HG03025 (cell line): ENCODE results near the gene FHL3.

Source experiments
- ATAC-seq: cut with Tn5 transposase; IDR thresholded peaks from one replicate; pipeline ENCODE4 v1.9.1; 2021; ENCODE audit warnings: mild to moderate bottlenecking, moderate library complexity; ENCODE audit not compliant: unreplicated experiment, low FRiP score

The FHL3 gene

DNA sequence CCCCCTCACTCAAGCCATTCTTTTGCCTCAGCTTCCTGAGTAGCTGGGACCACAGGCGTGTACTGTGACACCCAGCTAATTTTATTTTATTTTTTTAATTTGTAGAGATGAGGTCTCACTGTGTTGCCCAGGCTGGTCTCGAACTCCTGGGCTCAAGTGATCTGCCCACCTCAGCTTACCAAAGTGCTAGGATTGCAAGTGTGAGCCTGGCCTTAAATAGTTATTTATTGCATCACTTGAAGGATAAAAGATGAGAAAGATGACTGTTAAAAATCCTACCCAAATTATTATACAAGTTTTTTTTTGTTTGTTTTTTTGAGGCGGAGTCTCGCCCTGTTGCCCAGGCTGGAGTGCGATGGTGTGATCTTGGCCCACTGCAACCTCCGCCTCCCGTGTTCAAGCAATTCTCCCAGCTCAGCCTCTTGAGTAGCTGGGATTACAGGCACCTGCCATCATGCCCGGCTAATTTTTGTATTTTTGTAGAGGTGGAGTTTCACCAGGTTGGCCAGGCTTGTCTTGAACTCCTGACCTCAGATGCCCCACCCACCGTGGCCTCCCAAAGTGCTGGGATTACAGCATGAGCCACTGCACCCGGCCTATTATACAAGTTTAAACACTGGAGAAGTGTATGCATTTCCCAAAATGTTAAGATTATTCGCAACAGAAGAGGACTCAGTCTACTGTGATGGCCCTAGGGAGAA lies 9.6 kb upstream of the FHL3 start:
- no peak for ATAC-seq

DNA sequence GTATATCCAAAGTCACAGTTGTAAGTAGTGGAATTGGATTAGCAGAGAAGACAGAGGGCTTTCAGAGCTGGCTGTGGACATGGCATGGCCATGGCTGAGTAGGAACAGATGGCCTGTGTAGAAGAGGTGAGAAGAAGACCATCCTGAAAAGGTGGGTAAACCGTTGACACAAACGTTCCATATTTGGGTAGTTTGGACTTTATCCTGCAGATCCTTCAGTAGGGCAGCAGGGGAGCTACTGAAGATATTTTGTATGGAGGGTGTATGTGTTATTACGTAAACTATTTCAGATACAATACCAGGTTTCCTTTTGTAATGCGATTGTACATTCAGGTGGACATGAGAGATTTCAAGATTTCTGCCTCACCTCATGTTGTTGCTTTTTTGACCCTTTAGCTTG lies 8.9 kb upstream of the FHL3 start:
- no peak for ATAC-seq

DNA sequence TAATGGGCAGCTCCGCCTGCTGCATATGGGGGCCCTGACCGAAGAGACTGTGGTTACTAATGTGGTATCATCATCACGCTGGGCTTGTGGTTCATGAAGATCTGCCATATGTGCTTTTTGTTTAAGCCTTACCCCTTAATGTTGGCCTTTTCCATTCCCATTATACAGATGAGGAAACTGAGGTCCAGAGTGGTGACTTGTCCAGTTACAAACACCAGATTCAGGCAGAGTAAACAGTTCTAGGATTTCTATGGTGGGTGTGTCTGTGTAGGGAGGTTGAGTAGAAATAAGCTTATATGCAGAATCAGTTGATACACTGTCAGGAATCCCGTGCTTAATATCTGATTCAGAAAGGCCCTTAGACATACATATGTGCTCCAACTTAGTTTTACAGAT lies 7.9 kb upstream of the FHL3 start:
- ATAC-seq: no peak

DNA sequence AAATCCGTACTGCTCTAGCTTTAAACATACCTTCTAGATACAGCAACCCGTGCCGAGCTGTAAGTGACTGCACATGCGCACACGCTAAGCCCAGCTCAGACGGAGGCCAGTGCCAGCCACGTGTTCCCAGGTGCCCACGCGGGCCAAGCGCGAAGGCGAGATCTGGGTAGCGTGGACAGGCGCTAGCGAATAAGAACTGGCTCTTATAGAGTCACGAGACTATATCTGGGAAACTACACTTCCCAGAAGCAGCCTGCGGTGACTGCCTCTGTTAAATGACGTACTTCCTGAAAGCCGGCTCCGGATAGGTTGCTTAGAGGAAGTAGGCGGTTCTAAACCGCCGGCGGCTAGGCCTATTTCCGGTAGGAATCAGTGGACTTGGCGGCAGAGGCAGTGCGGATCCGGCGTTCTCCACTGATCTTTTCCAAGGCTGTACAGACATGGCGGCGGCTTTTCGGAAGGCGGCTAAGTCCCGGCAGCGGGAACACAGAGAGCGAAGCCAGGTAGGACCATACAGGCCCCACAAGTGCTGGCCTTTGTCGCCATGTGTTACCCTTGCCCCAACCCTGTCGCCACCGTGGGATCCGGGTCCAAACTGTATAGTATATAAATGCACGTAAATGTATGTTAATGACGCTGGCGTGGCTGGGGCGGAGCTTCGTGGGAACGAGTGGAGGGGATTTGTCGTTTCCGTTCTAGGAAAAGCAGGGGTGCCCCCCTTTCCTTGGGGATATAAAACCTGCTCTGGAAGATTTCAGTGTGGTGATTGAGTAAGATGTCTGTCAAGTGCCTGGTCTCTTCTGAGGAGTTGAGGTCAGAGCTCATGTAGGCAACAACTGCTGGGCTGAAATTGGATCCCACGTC lies 7.3 kb upstream of the FHL3 start, which contains the start of gene UTP11:
TSS of gene UTP11 (plus strand) at position 372 of the 864 bp plus-strand sequence. CDS start at position 441, 69 bp downstream.
- peak; percentile 95 for ATAC-seq

DNA sequence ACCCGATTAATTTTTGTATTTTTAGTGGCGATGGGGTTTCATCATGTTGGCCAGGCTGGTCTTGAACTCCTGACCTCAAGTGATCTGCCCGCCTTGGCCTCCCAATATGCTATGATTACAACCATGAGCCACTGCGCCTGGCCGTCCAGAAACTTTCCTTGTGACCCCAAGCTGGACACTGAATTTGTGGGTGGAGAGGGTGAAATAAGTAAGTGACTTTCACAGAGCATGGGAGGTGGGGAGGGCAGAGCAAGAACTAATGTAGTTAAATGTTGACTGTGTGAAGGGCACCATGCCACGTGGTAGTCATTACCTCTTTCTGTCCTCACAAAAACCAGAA lies 4.5 kb upstream of the FHL3 start:
- ATAC-seq: no peak

DNA sequence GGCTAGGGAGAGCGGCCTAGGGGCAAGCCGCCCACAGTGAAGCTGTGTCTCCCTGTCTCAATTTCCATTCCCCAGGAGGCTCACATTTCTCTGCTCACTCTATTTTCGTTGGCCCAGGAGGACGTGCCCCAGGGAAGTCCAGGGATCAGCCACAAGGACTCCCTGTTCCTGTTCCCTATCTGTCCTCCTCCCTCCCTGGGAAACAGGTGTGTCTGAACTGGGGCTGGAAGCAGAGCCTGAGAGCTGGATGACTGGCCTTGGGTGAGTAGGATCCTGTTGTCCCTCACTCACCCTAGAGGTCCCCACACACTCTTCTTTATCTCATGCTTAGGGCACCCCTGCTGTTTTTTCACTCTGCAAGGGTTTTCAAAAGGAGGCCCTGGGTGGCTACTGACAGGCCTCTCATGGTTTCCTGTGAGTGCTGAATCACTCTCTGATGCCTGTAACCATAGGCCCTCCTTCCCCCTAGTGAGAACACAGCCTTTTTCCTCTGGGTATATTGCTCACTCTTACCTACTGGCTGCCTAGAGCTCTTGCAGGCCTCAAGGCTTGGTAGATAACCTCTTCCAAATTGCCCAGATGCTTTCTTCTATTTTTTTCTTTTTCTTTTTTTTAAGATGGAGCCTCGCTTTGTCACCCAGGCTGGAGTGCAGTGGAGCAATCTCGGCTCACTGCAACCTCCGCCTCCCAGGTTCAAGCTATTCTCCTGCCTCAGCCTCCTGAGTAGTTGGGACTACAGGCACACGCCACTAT lies 4.0 kb upstream of the FHL3 start:
- ATAC-seq: no peak

DNA sequence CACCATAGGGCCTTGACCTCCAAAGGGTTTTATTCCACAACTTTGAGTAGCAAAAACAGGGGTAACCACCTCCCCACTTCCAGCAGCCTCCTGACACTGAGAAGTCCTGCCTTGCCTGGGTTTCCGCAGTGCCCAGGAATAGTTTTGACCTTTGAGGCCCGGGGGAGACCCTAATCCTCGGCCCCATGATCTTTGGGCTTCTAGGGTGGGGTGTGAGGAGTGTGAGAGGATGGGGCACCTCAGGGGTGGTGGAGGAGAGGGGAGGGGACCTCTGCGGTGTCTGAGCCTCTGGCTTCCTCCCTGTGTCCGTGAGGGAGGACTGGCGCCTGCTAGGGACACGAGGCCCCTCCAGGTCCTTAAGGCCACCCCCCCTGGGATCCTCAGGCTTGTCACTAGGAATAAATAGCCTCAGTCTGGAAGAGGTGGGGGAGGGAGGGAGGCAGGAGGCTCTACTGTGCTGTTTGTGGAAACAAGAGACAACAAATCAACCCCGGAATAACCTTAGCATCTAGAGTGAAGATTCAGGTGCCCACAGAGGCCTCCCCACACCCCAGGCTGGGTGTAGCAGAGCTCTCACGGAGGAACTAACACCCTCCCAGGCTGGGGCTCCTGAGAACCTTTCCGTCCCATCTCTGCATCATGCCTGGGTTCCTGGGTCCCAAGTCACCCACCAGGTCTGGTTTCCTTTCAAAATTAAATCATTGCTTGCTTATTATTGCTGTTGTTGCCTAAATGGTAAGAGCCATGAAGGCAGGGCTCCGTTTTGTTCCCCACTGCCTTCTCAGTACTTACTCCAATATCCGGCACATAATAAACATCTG lies 904 bp upstream of the FHL3 start:
- no peak for ATAC-seq

DNA sequence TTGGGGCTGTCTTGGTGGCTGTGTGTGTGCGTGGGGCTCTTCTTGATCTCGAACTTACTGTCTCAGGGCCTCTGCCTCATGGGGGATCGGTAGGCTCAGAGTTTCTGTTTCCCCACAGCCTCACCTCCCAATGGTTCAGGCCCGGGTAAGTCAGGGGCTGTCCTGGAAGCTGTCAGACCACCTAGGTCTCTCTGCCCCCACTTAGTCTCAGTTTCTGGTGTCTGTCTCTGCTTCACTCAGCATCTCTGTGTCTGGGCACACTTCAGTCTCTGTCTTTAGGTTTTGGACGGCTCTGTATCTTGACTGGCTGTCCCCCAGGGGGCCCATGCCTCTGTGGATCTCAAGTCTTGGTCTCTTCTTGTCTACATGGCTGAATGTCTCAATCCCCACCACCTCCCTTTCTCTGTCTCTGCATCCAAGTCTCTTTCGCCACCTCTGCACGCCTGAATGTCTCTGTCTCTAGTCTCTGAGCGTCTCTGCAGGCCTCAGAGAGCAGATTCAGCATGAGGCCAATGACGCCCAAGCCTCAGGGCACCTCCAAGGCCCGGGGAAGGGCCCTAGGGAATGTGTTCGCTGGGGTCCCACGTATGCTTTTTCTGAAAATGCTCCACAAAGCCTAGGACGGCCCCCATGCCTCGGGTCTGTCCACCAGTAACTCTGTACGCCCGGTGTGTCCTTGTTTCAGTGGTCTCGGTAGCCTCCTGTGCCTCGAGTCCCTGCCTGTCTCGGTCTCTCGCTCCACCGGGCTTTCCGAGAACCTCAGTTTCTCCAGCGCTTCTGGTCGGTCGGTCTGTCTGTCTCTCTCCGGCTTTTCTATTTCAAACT lies 818 bp downstream of the FHL3 start:
- no peak for ATAC-seq

DNA sequence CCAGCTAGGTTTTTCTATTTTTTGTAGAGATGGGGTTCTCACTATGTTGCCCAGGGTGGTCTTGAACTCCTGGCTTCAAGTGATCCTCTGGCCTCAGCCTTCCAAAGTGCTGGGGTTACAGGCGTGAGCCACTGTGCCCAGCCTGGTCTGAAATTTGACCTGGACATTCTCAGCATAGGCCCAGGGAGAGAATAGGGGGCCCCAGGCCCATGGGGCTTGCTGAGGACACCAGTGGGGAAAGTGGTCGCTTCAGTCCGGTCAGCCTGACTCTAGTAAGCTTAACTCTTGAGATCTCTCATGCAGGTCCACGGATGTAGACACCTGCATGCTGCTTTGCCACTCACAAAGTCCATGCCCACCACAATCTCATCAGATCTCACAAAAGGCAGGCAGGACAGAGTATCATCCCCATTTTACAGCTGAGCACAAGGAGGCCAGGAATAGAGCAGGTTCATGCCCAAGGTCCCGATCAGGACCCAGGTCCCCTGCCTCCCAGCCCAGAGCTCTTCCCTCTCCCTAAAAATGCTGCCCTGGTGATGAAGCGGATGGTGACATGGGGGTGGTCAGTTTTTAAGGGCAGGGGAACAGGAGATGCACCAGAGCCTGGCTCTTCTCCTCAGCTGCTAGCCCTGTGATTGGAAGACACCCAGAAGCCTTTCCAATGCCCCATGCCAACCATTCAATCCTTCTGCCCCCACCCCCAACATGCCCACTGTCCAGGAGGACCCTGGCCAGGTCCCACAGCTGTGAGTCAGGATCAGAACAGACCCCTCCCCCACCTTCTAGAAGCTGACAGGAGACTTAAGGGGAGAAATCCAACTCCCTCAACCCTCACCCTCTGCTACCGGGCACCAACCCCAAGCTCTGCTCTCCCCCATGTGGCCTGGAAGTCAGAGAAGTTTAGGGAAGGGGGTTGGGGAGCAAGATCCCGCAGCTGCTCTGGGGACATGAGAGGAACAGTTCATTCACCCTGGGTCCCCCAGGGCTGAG lies 1.8 kb downstream of the FHL3 start:
- no peak for ATAC-seq

DNA sequence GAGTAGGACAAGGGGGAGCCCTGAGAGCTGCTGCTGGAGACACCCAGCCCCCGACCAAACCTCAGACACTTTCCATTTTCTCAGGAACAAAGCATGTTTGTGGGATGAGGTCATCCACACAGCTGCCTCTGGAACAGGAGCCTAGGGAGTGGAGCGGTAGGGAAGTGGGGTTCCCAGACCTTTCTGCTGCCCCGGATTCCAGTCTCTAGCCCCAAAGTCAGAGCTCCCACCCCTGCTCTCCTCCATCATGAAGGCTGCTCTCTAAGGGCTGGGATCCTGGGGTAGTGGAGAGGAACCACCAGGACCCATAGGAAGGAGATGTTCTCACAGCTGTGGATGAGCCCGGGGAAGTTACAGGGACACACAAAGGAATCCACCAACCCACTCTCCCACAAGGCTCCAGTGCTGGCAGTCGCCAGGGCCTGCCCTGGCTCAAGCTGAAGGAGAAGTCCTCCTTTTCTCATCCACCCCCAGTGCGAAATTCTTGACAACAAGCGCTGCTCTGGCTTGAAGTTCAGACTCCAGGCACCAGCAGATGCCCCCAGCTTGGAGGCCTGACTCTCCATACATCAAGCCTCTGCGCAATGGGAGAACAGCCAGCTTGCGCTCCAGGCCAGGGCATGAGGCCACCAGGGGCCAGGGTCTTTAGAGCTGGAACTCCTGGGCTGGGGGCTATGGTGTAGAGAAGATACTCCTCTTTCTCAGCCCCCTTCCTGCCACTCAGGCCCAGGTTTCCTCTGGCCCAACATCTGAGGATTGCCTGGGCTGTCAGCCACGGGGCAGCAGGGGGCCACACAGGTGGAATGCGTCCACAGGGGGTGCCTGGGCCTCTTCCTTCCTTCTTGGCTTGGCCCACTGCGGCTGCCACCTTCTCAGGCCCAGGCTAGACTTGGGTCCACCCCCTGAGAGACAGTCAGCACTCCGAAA lies 4.5 kb downstream of the FHL3 start:
- ATAC-seq: no peak

DNA sequence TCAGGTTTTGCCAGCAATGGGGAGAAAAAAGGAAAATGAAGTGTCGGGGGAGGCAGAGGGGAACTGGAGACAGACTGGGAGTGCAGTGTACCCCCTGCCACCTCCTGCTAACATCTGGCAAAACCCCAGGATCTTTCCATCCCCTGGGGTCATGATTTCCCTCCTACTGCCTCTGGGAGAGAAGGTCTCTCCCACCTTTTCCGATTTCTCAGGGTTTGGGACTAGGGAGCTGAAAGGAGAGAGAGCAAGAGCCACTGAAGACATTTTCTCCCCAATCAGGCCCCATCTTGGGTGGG lies 5.1 kb downstream of the FHL3 start:
- ATAC-seq: no peak

DNA sequence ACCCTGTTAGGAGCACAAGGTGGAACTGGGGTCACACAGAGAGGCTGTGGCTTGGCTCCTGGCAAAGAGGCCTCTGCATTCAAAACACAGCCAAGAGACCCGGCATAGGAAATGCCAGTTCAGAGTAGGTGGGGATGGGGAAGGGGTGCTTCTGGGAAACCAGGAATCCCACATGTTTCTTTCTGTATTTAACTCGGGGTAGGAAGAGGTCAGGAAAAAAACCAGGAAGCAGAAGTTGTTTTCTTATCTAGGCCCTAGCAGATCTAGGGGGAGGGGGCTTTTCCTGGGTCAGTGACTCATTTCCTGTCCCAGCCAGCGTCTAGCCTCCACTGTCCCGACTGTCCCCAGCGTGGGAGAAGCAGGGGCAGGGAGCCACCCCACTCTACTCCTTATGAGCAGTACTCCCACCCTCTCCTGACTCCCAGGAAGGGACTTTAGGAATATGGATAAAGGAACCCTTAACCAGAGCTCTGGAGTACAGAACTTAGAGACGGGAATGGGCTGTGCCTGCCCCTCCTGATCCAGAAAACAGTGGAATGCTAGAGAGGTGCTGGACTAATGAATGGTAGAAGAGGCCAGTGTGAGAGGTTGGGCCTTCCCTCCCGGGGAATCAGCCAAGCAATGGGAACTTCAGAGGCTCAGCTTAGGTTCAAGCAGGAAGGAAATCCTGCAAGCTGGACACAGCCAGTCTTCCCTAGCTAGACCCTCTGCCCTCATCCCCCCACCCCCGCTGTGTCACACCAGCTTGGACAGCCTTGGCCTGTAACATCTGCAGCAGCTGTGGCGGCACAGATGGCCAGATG lies 5.7 kb downstream of the FHL3 start:
- ATAC-seq: no peak

DNA sequence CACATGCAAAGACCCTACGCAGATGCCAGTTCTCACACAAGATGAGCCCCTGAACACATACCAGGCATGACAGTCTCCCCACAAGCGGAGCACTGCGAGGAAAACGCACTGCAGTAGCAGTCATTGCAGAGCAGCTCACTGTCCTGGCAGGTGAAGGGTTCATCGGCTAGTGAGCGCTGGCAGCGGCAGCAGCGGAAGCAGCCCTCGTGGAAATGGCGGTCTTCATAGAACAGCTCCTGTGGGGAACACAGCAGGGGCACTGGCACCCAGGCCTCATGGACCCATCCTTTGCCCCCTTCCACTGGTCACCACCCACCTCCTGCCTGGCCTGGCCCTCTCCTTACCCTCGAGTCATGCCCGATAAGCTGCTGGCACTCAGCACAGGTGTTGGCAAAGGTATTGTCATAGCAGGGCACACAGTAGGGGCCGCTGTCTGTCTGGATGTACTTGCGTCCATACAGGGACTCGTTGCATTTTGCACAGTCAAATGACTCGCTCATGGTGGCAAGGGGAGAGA lies 6.3 kb downstream of the FHL3 start:
- no peak for ATAC-seq

DNA sequence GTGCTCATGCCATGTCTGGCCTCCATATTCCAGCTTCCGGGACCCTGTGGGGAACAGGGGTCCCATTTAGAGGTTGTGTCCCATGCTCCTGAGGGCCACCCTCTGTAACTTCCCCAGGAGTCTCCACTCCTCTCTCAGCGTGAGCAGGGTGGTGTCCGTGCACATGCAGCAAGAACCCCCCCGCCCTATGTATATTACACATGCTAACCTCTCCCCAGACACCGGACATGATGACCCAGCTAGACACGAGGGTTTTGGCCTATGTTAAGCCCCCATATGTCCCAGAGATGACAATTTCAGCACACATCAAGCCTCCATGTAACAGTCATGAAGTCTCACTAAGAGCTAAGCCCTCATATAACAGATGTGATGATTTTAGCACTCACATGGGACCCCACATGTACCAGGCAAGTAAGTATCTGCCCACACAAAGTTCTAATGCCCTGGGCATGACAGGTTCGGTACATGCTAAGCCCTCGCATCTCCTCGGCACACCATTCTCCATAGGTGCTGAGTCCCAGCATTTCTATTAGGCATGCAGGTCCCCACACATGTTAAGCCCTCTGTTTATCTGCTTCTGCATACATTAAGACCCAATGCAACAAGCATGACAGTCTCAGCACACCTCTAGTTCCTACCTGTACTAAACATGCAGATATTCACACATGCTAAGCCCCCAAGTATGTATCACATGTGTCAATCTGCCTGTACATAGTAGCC lies 7.1 kb downstream of the FHL3 start:
- no peak for ATAC-seq

DNA sequence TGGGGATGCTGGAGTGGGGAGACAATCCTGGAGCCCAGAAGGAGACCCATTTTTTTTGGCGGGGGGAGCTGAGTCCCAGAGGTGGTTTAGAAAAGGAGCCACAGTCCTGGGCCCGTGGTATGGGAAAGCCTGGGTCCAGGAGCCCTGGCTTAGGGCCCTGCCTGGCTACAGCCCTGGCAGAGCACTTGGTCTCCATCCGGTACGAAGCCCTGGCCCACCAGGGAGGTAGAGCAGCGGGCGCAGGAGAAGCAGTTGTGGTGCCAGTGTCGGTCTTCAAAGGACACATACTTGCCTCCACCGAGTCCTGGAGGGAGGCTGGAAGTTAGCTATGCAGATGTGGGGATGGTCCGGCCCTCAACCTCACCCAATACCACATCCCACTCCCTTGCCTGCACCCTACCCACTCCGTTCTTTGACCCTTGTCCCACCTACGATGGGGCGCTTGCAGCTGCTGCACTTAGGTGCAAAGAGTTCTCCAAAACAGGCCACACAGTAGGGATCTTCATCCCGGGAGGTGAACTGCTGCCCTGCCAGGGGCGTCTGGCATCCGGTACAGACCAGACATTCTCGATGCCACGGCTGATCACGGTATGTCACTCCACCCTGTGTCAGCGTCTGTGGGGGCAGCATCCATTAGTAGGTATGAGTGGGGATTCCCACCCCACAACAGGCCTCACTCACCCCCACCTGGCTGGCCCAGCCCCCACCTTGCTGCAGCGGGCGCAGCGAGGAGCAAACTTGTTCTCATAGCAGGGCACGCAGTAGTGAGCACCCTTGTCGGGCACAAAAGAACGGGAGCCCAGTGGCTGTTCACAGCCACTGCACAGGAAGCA lies 7.8 kb downstream of the FHL3 start:
- no peak for ATAC-seq
